Inferior parietal cortex (tissue), 1 donor: ENCODE results near the gene SFSWAP.

Experiments
- DNase-seq: peaks from one replicate; pipeline ENCODE4 v3.0.0-alpha.2; 2016; ENCODE audit errors: extremely low spot score

SFSWAP gene

GRCh38 chr12:131833896-131834641 lies 123.2 kb downstream of the SFSWAP start:
- no peak for DNase-seq

GRCh38 chr12:131834798-131835615 lies 124.1 kb downstream of the SFSWAP start:
- DNase-seq: no peak

GRCh38 chr12:131835616-131836171 lies 124.8 kb downstream of the SFSWAP start:
- no peak for DNase-seq

GRCh38 chr12:131836193-131836592 lies 125.3 kb downstream of the SFSWAP start:
- DNase-seq: no peak

- no peak for DNase-seq
These were observed 126.0 kb downstream of the SFSWAP start for GRCh38 chr12:131836714-131837397.

- DNase-seq: no peak
These were observed 129.9 kb downstream of the SFSWAP start for GRCh38 chr12:131840643-131841416.

GRCh38 chr12:131841547-131841946 lies 130.7 kb downstream of the SFSWAP start:
- no peak for DNase-seq

- DNase-seq: no peak
These were observed 131.3 kb downstream of the SFSWAP start for GRCh38 chr12:131842169-131842568.

GRCh38 chr12:131843527-131843926 lies 132.6 kb downstream of the SFSWAP start:
- DNase-seq: no peak

- no peak for DNase-seq
These were observed 133.2 kb downstream of the SFSWAP start for GRCh38 chr12:131844140-131844539.

- no peak for DNase-seq
These were observed 133.8 kb downstream of the SFSWAP start for GRCh38 chr12:131844656-131845055.

GRCh38 chr12:131845121-131845520 lies 134.2 kb downstream of the SFSWAP start:
- no peak for DNase-seq

GRCh38 chr12:131847456-131847855 lies 136.6 kb downstream of the SFSWAP start:
- no peak for DNase-seq

GRCh38 chr12:131848753-131849152 lies 137.9 kb downstream of the SFSWAP start:
- DNase-seq: no peak
